Stimulated activated CD8-positive, alpha-beta memory T cell treated with anti-CD3 and anti-CD28 coated beads, Interleukin-12 subunit alpha, Interleukin-12 subunit beta, amount 100 ng/mL, for 24 hours (primary cell): Measurements from ENCODE around the gene USP53.
"Not testable (repeated sequence)": the region's sequence is repeated elsewhere in the genome, so short reads cannot be mapped to it uniquely, and the experiment has no call there.

Experiments used
- DNase-seq: peaks from one replicate; pipeline ENCODE4 v3.0.0-alpha.2; 2020; ENCODE audit errors: extremely low read depth

USP53 gene

GRCh38 chr4:119212234-119212963 lies at the start of gene USP53:
Gene USP53, plus strand, starts transcription at chr4:119212713. Its CDS starts 27,047 bp downstream, at chr4:119239760.
- DNase-seq: peak; percentile 96

- no peak for DNase-seq
Measured at GRCh38 chr4:119165767-119166166, 46.7 kb upstream of the USP53 start.

- no peak for DNase-seq
Measured at GRCh38 chr4:119170195-119170594, 42.3 kb upstream of the USP53 start.

DNA sequence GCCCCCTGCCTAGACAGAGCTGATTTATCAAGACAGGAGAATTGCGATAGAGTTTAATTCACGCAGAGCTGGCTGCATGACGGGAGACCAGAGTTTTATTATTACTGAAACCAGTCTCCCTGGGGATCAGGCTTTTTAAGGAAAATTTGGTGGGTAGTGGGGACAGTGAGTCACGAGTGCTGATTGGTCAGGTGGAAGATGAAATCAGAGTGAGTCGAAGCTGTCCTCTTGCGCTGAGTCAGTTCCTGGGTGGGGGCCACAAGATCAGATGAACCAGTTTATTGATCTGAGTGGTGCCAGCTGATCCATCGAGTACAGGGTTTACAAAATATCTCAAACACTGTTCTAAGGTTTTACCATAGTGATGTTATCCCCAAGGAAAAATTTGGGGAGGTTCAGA lies 40.3 kb upstream of the USP53 start:
- no peak for DNase-seq

GRCh38 chr4:119173729-119174361 lies 38.7 kb upstream of the USP53 start:
- DNase-seq: not testable (repeated sequence)

GRCh38 chr4:119179011-119179410 lies 33.5 kb upstream of the USP53 start:
- DNase-seq: no peak

GRCh38 chr4:119184128-119184527 lies 28.4 kb upstream of the USP53 start:
- no peak for DNase-seq

DNA sequence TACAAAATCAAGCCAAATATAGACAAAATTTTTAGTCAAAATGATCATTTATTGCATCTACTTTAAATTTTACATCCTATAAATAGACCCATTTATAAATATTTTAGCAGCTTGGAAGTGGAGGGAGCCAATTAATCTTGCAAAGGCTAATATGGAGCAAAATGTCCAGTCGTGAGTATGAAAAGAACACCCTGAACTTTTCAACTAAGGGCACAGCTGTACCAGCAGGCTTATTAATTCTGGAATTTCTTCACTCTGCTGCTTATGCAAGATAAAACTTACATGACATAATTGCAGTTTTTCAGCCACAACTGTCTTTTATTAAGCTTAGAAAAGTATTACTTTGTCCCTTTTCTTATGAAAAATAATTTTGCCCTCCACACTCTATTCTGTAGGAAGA lies 22.9 kb upstream of the USP53 start:
- DNase-seq: no peak

DNA sequence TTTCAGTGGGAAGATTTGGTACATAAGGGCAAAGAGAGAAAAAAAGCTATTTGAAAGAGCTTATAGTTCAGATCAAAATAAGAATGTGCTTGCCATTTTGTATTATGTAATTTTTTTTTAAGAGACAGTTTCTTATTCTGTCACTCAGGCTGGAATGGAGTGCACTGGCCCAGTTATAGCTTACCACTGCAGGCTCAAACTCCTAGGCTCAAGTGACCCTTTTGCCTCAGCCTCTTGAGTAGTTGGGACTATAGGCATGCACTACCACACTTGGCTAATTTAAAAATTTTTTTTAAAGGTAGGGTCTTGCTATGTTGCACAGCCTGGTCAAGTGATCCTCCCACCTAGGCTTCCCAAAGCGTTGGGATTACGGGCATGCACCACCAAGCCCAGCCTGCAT lies 22.2 kb upstream of the USP53 start:
- no peak for DNase-seq

- no peak for DNase-seq
Measured at GRCh38 chr4:119191505-119191904, 21.0 kb upstream of the USP53 start.

DNA sequence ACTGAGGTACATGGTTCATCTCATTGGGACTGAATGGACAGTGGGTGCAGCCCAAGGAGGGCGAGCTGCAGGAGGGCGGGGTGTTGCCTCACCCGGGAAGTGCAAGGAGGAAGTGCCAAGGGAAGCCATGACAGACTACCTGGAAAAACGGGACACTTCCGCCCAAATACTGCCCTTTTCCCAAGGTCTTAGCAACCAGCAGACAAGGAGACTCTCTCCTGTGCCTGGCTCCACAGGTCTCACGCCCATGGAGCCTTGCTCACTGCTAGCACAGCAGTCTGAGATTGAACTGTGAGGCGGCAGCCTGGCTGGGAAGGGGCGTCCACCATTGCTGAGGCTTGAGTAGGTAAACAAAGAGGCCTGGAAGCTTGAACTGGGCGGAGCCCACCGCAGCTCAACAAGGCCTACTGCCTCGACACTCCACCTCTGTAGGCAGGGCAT lies 14.7 kb upstream of the USP53 start:
- no peak for DNase-seq

DNA sequence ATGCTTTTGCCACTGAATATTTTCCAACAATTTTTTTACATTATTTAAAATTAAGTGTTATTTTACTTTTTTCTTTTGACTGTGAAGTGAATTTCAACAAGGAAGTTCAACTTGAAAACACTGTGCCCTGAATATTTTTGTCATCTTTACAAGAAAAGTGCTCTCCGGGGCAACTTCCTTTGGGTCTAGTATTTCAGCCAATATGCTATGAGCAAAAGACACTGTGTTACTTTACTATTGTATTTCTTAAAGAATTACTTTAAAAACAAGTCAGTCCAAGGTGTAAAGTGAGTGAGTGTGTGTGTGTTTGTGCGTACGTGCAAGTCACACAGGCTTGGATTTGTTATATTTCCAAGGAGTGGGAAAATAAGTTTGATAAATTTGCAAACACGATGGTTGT lies 7.6 kb upstream of the USP53 start:
- no peak for DNase-seq

DNA sequence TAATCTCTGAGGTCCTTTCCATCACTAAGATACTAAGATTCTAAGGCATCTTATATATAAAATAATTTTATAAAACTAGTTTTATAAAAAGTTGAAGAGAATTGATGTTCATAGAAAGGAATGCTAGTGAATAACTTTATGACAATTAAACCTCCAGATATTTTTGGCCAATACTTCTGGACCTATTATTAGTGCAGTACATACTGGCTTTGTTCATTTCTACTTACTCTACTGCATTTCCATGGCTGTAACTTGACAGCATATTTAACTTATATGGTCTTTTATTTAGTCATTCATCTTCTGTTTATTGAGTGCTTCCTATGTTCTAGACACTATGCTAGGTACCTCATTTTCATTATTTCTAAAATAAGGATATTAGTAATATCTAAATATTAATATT lies 6.8 kb upstream of the USP53 start:
- DNase-seq: no peak

GRCh38 chr4:119206178-119206577 lies 6.3 kb upstream of the USP53 start:
- no peak for DNase-seq

GRCh38 chr4:119207051-119207450 lies 5.5 kb upstream of the USP53 start:
- no peak for DNase-seq

DNA sequence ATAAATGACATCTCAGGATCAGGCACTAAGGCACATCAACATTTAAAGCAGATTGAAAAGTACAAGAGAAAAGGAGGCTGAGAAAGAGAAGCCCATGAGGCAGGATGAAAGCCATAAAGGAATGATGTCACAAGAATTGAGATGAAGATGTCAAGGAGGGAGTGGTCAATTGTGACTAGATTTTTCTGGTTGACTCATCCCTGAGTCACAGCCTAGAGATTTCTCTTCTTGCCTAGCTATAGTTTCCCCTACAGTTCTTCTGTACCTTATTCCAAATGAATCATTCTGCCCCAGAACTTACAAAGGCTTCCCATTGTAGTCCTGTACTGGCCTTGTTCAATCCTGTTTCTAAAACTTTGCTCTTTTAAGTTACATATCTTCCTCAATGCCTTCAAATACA lies 3.4 kb upstream of the USP53 start:
- no peak for DNase-seq

DNA sequence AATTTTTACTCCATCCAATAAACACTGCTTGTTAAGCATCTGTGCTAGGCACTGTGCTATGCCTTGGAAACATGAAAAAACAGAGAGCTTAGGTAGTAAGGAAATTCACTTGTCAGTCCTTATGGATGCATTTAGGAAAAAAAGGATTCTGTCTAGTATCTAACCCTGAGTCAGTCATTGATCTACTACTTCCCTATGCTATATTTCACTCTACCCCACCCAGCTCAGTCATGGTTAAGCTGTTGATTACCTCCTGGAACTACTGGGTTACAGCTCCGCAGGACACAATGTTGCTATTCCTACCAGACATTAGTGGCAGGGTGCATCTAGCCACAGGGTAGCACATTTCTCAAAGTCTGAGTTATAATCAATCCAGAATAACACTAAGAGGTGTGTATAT lies 2.9 kb upstream of the USP53 start:
- DNase-seq: no peak

DNA sequence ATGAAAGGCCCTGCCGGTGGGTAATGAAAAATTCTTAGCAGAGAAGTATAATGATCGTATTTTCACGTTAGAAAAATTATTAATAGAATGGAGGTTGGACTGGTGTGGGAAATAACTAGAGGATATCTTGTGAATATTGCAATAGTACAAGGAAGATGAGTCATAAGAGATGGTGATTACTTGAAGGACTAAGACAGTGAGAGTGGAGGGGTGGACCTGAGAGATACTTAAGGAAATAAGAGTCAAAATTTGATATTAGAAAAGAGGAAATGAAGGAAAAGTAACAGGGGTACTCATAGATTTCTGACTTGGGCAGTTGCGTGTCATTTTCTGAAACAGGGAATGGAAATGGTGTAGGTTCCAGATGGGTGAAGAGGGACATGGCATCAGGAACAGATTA lies 1.7 kb upstream of the USP53 start:
- no peak for DNase-seq

- DNase-seq: no peak
Measured at GRCh38 chr4:119211867-119212233, 663 bp upstream of the USP53 start.

DNA sequence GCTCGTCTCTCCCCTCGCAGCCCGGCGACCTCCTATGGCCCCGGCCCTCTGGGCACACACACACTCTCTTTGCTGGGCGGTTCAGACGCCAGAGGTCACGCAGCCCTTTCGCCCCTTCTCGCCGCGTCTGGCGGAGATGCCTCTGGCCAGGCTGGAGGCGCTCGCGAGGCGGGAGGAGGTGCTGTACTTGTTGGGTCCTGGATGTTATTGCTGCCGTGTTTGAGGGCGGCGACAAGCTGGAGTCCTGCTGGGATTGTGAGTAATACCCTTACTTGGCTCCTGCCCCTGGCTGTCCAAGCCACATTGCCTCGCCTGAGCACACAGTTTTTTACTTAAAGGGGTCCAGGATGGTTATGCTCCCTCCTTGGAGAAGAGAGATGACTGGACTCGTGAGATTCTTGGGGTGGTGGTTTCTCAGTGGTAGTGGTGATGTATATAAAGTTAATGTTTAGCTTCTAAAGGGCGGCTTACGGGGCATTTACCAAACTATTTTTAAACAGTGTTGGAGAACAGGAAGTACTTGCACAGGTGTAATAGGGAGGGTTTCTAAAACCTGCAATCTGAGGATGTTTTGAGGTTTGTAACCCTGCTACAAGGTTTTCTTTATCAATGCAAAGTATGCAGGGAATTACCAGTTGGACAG lies 572 bp downstream of the USP53 start:
- DNase-seq: no peak

DNA sequence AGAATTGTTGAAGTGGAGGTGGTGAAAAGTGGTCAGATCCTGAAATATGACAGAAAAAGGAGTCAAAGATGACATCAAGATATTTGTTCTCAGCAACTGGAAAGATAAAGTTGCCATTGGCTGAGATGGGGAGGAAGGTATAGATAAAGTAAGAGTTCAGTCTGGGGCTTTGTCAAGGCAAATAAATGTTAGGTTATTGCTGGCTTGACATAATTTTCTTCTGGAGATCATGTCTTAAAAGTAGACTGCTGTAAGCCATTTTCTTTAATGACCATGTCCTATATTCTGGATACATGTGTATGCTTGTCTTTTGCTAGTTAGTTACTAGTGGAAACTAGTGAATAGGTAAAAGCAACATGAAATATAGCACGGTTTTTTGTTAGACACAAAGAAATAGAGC lies 5.6 kb downstream of the USP53 start:
- DNase-seq: no peak

- no peak for DNase-seq
Measured at GRCh38 chr4:119221412-119221811, 8.9 kb downstream of the USP53 start.

DNA sequence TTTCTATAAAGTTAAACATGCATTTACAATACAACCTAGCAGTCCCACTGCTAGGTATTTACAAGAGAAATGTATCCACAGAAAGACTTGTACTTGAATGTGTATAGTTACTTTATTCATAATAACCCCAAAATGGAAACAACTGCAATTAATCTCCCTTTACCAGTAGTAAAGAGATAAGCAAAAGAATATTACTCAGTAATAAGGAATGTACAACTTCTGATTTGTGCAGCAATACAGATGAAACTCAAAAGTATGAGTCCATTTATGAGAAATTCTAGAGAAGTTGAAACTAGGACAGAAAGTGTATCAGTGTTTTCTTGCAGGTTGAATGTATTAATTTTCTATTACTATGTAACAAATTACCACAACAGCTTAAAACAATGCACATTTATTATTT lies 15.2 kb downstream of the USP53 start:
- no peak for DNase-seq
